GM23338 (cell line): ENCODE data around the gene MACROD1. TPM values are rescaled to one million over a fixed set of nuclear protein-coding genes. Genes with fewer than 3 reads are reported as not detected.

ENCODE experiments used
- ATAC-seq: fragments of 200-7000 bp; cut with Tn5 transposase; 3 replicates; pipeline ENCODE4 v1.9.1; 2020
- DNase-seq: peaks from one replicate; pipeline ENCODE4 v3.0.0-alpha.2; 2015; ENCODE audit warnings: low spot score
- H2AFZ ChIP-seq: fragments of 200-600 bp; sonication (generic); 2 replicates; pipeline ENCODE4 v1.8.0; 2016; ENCODE audit warnings: antibody characterized with exemption, mild to moderate bottlenecking, moderate library complexity
- H3F3A ChIP-seq: fragments of 200-600 bp; sonication (generic); replicated peaks from 2 replicates; pipeline ENCODE4 v1.8.0; 2017; ENCODE audit warnings: antibody characterized with exemption, mixed run types, low read depth
- H3K27ac ChIP-seq: fragments of 200-600 bp; sonication (generic); 2 replicates; pipeline ENCODE4 v1.6.1; 2016; ENCODE audit warnings: low read depth
- H3K27me3 ChIP-seq: fragments of 200-600 bp; sonication (generic); 2 replicates; pipeline ENCODE4 v1.8.0; 2016; ENCODE audit warnings: mild to moderate bottlenecking, mixed run types, moderate library complexity; ENCODE audit not compliant: insufficient read depth
- H3K36me3 ChIP-seq: fragments of 200-600 bp; sonication (generic); 2 replicates; pipeline ENCODE4 v1.8.0; 2016; ENCODE audit warnings: mild to moderate bottlenecking; ENCODE audit not compliant: insufficient read depth
- H3K4me1 ChIP-seq: fragments of 200-600 bp; sonication (generic); 2 replicates; pipeline ENCODE4 v1.8.0; 2016; ENCODE audit warnings: mild to moderate bottlenecking, moderate library complexity; ENCODE audit not compliant: insufficient read depth
- H3K4me2 ChIP-seq: fragments of 200-600 bp; sonication (generic); 2 replicates; pipeline ENCODE4 v1.7.1; 2017; ENCODE audit warnings: mixed run types
- H3K4me3 ChIP-seq: fragments of 200-600 bp; sonication (generic); 2 replicates; pipeline ENCODE4 v1.6.1; 2016; ENCODE audit warnings: mixed run types
- H3K79me2 ChIP-seq: fragments of 200-600 bp; sonication (generic); replicated peaks from 2 replicates; pipeline ENCODE4 v1.8.0; 2017; ENCODE audit warnings: mild to moderate bottlenecking; ENCODE audit not compliant: insufficient read depth
- H3K9me2 ChIP-seq: fragments of 200-600 bp; sonication (generic); 2 replicates; pipeline ENCODE4 v1.8.0; 2017; ENCODE audit not compliant: insufficient read depth
- H4K20me1 ChIP-seq: fragments of 200-600 bp; sonication (generic); replicated peaks from 2 replicates; pipeline ENCODE4 v1.8.0; 2017; ENCODE audit warnings: mild to moderate bottlenecking; ENCODE audit not compliant: insufficient read depth
- H3K27ac Mint-ChIP-seq: 2 replicates; pipeline ENCODE4 v1.8.0; 2020; ENCODE audit warnings: inconsistent platforms, mild to moderate bottlenecking, moderate library complexity, mixed read lengths
- H3K27me3 Mint-ChIP-seq: 3 replicates; pipeline ENCODE4 v1.8.0; 2022; ENCODE audit warnings: low read depth, mild to moderate bottlenecking, moderate library complexity, mixed read lengths, inconsistent platforms; ENCODE audit not compliant: insufficient read depth, poor library complexity
- H3K36me3 Mint-ChIP-seq: 3 replicates; pipeline ENCODE4 v1.8.0; 2021; ENCODE audit warnings: low read depth, mild to moderate bottlenecking, inconsistent platforms, moderate library complexity, mixed read lengths
- H3K4me1 Mint-ChIP-seq: 3 replicates; pipeline ENCODE4 v1.8.0; 2020; ENCODE audit warnings: mild to moderate bottlenecking, inconsistent platforms, mixed read lengths
- H3K4me3 Mint-ChIP-seq: 3 replicates; pipeline ENCODE4 v1.8.0; 2021; ENCODE audit warnings: moderate library complexity, mild to moderate bottlenecking, inconsistent platforms, mixed read lengths
- H3K9me3 Mint-ChIP-seq: 3 replicates; pipeline ENCODE4 v1.8.0; 2020; ENCODE audit warnings: moderate library complexity, mild to moderate bottlenecking, inconsistent platforms, mixed read lengths
- CREB1 ChIP-seq: fragments of 250-450 bp; sonication (Bioruptor Pico); IDR thresholded peaks from 2 replicates; pipeline ENCODE4 v1.5.0; 2020; ENCODE audit warnings: low read depth, mild to moderate bottlenecking, moderate library complexity
- EZH2 ChIP-seq: fragments of 200-600 bp; sonication (generic); IDR thresholded peaks from one replicate; pipeline ENCODE4 v1.8.0; 2017; ENCODE audit warnings: antibody characterized with exemption, mild to moderate bottlenecking, low read depth; ENCODE audit not compliant: unreplicated experiment
- EZH2phosphoT487 ChIP-seq: fragments of 200-600 bp; sonication (generic); IDR thresholded peaks from one replicate; pipeline ENCODE4 v1.8.1; 2018; ENCODE audit warnings: antibody characterized with exemption; ENCODE audit not compliant: unreplicated experiment
- JUNB ChIP-seq: IDR thresholded peaks from one replicate; pipeline ENCODE4 v1.6.1; 2016; ENCODE audit warnings: antibody characterized with exemption; ENCODE audit not compliant: unreplicated experiment
- POLR2AphosphoS5 ChIP-seq: IDR thresholded peaks from 2 replicates; pipeline ENCODE4 v1.6.1; 2016; ENCODE audit warnings: antibody characterized with exemption, low read depth
- STAT1 ChIP-seq: IDR thresholded peaks from one replicate; pipeline ENCODE4 v1.6.1; 2016; ENCODE audit warnings: antibody characterized with exemption; ENCODE audit not compliant: unreplicated experiment
- polyA plus RNA-seq: library from polyadenylated mRNA; unstranded; fragments of >200 nt; fragmentation: Nextera tagmentation; extraction: Ambion mirVana; gene quantifications from 2 replicates; pipeline ENCODE4 v1.2.1, GENCODE V29; 2016
- total RNA-seq: library from RNA; depleted of rRNA; stranded (reverse); fragments of >200 nt; shearing (Covaris generic); gene quantifications from 2 replicates; pipeline ENCODE4 v1.2.3, GENCODE V29; 2014
- TF ChIP-seq, protein P1 (sequence below), 2 experiments: fragments of 200-600 bp in 1 of 2; sonication (generic) in 1 of 2; conservative IDR thresholded peaks; 2 replicates each; pipeline versions ENCODE4 v1.5.1 to v1.6.1; 2016 to 2017; ENCODE audit warnings: antibody characterized with exemption in 2 of 2, low read depth in 2 of 2, mild to moderate bottlenecking in 2 of 2, moderate library complexity in 1 of 2

Gene MACROD1
- total and polyA plus RNA-seq, 2 experiments from 2014 or later = 33.0 to 51.6 TPM

DNA sequence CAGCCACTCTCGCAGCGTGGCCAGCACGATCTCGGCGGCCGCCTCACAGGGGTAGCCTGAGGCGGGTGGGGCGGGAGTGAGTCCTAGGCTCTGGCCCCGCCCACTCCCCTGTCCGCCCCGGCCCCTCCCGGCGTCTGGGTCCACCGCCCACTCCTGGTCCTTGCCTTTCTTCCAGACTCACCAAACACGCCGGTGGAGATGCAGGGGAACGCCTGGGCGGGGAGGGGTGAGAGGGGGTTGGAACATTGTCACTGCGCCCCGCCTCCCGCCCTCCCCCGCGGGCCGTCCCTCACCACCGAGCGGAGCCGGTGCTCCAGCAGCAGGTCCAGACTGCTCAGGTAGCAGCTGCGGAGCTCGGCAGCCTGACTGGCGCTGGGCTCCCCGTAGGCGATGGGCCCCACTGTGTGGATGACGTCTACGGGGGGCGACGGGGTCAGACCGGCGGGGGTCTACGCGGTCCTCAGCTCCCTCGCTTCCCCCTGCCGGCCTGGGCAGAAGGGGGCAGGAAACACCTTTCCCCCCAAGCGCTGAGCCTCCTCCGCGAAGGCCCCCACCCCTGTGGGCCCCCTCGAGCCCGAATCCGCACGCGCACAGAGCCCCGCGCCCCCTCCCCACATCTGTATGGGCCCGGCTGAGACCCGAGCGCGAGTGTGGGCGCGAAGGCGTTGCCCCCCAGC is 166.4 kb downstream of the MACROD1 start:
- Histone ChIP-seq H3K79me2 (no peaks in the 10 kb centered on the region), H3K27ac (no peak overlapping the region), H3K4me3 (peak overlapping the region; percentile 64), H3K4me2 (peak overlapping the region; percentile 88), H3F3A (peaks cover 23% of the 10 kb centered on the region), H2AFZ (no peak overlapping the region), H3K36me3 (no peaks in the 10 kb centered on the region), H4K20me1 (peaks cover 13% of the 10 kb centered on the region), H3K4me1 (peaks cover 10% of the 10 kb centered on the region), H3K9me2 (no peaks in the 10 kb centered on the region), H3K27me3 (peaks cover 43% of the 10 kb centered on the region)
- Mint-ChIP-seq H3K4me3 (peak overlapping the region; percentile 69), H3K27ac (no peak overlapping the region), H3K4me1 (peaks cover 19% of the 10 kb centered on the region), H3K27me3 (peaks cover 23% of the 10 kb centered on the region), H3K9me3 (no peaks in the 10 kb centered on the region), H3K36me3 (peaks cover 37% of the 10 kb centered on the region)
- TF ChIP-seq STAT1 (no peak), EZH2 (no peak), JUNB (no peak), CREB1 (0 out of 2 replicates have a peak, but pooled peaks have one; percentile 31), POLR2AphosphoS5 (peak; percentile 56; the same call in 1 of the 2 replicates), EZH2phosphoT487 (no peak)
- TF ChIP-seq, protein P1, sequence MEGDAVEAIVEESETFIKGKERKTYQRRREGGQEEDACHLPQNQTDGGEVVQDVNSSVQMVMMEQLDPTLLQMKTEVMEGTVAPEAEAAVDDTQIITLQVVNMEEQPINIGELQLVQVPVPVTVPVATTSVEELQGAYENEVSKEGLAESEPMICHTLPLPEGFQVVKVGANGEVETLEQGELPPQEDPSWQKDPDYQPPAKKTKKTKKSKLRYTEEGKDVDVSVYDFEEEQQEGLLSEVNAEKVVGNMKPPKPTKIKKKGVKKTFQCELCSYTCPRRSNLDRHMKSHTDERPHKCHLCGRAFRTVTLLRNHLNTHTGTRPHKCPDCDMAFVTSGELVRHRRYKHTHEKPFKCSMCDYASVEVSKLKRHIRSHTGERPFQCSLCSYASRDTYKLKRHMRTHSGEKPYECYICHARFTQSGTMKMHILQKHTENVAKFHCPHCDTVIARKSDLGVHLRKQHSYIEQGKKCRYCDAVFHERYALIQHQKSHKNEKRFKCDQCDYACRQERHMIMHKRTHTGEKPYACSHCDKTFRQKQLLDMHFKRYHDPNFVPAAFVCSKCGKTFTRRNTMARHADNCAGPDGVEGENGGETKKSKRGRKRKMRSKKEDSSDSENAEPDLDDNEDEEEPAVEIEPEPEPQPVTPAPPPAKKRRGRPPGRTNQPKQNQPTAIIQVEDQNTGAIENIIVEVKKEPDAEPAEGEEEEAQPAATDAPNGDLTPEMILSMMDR (conservative IDR thresholded peaks at IDR 0.05; ENCODE audit: low read depth in 2 of 2) = 0 out of 4 replicates have a peak, but pooled peaks of 1 of the 2 experiments have one; percentile 4
- ATAC-seq (peak; percentile 55), DNase-seq (peak; percentile 84)

DNA sequence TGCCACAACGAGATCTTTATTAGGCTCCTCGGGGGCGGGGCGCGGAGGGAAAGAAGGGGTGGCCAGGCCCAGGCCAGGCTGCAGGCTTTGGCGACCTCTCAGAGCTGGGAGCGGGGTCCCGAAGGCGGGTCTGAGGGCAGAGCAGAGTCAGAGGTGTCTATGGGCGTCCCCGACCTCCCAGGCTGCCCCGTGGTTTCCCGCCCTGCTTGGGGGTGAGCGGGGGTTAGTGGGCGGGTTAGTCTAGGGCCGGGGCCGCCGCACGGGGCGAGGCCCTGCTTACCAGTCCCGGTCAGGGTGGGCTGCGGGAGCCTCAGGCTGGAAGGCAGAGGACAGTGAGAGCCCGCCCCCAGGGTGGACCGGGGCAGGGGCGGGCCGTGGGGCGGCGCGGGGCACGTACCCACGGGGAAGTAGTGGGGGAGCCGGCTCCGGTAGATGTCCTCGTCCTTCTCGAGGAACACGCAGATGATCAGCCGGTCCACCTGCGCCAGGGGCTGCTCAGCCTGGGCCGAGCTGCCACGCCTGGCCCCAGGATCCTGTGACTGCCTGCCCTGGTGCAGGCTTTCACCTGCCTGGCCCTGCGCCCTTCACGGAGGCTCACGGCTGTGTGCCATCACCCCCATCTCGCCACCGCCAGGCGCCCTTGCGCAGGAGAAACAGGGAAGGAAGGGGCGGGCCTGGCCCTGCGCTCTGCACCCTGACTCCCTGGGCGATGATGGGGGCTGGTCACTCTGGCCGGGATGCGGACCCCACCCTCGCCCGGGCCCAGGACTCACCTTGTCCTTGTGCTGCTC is 167.2 kb downstream of the MACROD1 start:
- H3K36me3 ChIP-seq = no peaks in the 10 kb centered on the region
- DNase-seq = peak; percentile 82
- no peaks in the 10 kb centered on the region for H3K9me2 ChIP-seq
- peaks cover 23% of the 10 kb centered on the region; the same call in 1 of the 2 replicates for H3F3A ChIP-seq
- H3K4me1 ChIP-seq = peaks cover 10% of the 10 kb centered on the region
- peaks cover 13% of the 10 kb centered on the region for H4K20me1 ChIP-seq
- H3K4me1 Mint-ChIP-seq = peaks cover 15% of the 10 kb centered on the region
- peaks cover 43% of the 10 kb centered on the region for H3K36me3 Mint-ChIP-seq
- H3K4me3 Mint-ChIP-seq = peak overlapping the region; percentile 69
- peak overlapping the region; percentile 88 for H3K4me2 ChIP-seq
- H3K27me3 Mint-ChIP-seq = peaks cover 17% of the 10 kb centered on the region
- H2AFZ ChIP-seq = no peak overlapping the region
- 0 out of 2 replicates have a peak, but pooled peaks cover 4% of the 10 kb centered on the region for H3K79me2 ChIP-seq
- ATAC-seq = peak; percentile 62
- 0 out of 2 replicates have a peak overlapping the region, but pooled peaks have one; percentile 8 for H3K27ac Mint-ChIP-seq
- H3K27me3 ChIP-seq = peaks cover 37% of the 10 kb centered on the region
- H3K4me3 ChIP-seq = peak overlapping the region; percentile 64
- no peaks in the 10 kb centered on the region for H3K9me3 Mint-ChIP-seq
- TF ChIP-seq, protein P1 (conservative IDR thresholded peaks at IDR 0.05; ENCODE audit: low read depth in 2 of 2) = peak in 1 of 2 experiments; percentile 49; a peak in 2 of 4 replicates
- TF ChIP-seq CREB1 = no peak
- no peak overlapping the region for H3K27ac ChIP-seq
